HG03045 (cell line): ENCODE data around the gene RNF8.
"Not testable (repeated sequence)": the region's sequence is repeated elsewhere in the genome, so short reads cannot be mapped to it uniquely, and the experiment has no call there.

Experiments used
- ATAC-seq: cut with Tn5 transposase; IDR thresholded peaks from one replicate; pipeline ENCODE4 v1.9.1; 2021; ENCODE audit warnings: mild to moderate bottlenecking, moderate library complexity; ENCODE audit not compliant: unreplicated experiment

Gene RNF8

DNA sequence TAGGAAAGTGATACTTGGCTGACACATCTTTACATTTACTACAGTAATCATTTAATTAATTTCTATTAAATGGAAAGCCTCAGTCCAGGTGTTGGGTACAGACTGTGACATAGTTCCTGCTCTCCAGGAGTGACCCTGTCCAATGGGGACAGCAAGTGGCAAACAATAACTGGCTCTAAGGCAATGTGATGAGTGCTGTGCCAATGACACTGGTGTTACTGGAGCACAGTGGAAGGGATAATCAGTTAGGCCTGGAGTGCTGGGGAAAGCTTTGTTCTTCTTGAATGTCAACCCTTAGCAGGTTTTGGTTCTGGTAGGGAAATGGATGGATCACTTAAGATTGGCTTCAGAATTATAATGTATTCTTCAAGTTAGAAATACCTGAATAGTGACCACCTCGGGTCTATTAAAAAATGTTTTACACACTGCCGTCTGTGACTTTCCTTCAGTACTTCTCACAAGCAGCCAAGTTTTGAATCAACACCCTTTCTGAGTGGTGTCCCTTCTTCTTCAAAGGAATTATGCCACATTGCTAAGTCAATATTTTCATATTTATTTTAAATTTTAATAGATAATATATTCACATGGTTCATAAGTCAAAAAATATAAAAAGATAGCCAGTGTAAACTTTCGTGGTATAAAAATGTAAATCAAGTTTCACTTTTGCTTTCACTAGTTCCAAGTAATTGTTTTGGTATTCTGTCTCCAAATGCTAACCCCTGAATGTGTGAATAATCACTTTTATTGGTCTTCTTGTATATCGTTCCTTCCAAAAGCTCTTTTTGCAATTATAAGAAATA is 88.8 kb downstream of the RNF8 start:
- no peak for ATAC-seq

DNA sequence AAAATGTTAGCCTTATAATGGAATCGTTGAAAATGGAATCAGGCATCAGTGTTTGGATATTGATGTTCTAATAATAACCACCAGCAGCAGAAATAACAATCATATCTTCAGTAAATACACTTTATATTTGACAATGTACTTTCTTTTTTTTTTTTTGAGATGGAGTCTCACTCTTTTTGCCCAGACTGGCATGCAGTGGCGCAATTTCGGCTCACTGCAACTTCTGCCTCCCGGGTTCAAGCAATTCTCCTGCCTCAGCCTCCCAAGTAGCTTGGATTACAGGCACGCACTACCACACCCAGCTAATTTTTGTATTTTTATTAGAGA is 89.4 kb downstream of the RNF8 start:
- ATAC-seq = not testable (repeated sequence)
